GM21529 (cell line): Measurements from ENCODE around the gene PIGZ.
A peak's percentile ranks its signal among the peaks of the same experiment; 100 is the strongest.
"Not testable (repeated sequence)": the region's sequence is repeated elsewhere in the genome, so short reads cannot be mapped to it uniquely, and the experiment has no call there.

Source experiments
- ATAC-seq: cut with Tn5 transposase; IDR thresholded peaks from one replicate; pipeline ENCODE4 v1.9.1; 2021; ENCODE audit not compliant: unreplicated experiment

PIGZ gene

GRCh38 chr3:196951371-196951770 is 17.3 kb downstream of the PIGZ start:
- no peak for ATAC-seq

- ATAC-seq = no peak
Observed at GRCh38 chr3:196949750-196950149, 18.9 kb downstream of the PIGZ start.

DNA sequence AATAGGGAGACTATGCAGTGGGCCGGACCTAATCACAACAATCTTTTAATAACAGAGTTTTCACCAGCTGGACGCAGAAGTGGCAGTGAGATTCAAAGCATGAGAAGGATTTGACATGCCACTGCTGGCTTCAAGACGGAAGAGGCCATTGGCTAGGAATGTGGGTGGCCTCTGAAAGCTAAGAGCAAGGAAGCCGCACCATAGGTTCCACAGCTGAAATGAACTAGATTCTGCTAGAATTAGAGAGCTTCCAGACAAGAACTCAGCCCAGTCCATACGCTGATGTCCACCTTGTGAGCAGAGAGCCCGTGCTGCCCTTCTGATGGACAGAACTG is 19.4 kb downstream of the PIGZ start:
- ATAC-seq = no peak

DNA sequence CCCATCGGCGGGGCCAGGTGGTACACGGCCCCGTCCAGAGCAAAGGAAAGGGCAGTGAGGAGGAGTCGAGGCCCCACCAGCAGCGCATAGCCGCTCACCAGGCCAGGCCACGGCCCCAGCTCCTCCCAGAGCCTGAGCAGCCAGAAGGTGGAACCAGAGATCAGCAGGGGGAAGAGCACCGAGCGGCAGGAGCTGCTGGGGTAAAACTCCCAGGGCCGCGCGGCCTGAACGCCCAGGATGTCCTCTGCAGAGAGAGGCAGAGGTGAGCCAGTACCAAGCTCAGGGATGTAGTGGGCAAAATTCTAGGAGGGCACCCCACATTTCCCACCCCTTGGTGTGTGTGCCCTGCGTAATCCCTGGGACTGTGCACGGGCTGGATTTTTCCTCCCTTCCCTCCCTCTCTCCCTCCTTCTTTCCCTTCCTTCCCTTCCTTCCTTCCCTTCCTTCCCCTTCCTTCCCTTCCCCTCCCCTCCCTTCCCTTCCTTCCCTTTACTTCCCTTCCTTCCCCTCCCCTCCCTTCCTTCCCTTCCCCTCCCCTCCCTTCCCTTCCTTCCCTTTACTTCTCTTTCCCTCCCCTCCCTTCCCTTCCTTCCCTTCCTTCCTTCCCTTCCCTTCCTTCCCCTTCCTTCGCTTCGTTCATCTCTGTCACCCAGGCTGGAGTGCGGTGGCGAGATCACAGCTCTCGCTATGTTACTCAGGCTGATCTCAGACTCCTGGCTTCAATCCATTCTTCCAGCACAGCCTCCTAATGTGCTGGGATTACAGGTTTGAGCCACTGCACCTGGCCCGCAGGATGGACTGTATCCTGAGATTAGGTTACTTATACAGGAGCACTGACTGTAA is 20.0 kb downstream of the PIGZ start:
- ATAC-seq = no peak

DNA sequence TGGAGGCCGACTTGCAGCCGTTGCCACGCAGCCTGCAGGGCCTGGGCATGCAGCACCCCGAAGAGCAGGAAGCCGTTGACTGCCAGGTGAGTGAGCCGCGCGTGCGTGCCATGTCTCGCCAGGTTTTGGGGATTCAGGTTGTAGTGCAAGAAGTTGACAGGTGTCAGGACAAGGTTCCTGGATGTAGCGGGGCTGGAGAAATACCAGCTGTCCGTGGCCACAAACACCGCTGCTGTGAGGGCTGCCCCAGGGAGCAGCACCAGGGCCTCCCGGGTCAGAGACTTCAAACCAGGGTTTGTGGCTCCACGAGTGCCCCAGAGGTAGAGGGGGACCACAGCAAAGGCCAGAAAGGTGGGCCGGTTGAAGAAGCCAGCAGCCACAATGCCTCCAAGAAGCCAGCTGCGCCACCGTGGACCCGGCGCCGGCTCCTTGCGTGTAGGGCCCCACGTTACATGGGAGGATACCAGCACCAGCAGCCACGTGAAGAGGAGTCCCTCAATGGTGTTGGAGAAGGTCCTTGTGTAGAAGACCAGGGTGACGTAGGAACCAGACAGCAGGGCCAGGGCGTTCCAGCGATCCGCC is 20.7 kb downstream of the PIGZ start:
- ATAC-seq = no peak

DNA sequence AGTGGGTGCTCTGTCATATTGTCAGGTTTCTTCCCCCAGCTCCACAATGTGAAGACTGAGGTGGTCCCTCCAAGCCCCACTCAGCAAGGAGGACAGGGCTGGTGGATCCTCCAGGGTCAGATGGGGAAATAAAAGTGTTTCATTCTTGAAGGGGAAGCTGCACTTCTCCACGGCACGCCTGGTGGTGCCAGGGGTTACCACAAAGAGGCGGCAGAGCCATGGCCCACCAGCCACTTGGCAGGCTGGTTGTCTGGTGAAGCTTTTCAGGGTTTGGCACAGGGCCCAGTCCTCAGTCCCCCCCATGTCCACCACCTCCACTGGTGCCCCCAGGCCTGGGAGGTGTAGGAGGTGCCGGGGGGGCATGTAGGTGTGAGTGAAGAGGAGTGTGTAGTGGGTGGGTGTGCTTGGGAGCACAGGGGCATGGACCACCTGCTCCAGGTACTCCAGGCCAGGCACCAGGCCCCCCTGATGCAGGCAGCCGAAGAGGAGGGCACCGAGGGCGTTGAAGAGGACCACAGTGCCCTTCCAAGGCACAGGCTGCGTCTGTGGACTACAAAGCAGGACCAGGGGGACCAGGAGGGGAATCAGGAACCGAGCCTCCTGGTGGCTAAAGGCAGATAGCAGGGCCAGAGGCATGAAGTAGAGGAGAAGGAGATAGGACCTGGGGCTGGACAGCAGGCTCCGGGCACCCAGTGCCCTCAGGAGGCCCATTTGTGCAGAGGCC is 21.3 kb downstream of the PIGZ start:
- no peak for ATAC-seq

DNA sequence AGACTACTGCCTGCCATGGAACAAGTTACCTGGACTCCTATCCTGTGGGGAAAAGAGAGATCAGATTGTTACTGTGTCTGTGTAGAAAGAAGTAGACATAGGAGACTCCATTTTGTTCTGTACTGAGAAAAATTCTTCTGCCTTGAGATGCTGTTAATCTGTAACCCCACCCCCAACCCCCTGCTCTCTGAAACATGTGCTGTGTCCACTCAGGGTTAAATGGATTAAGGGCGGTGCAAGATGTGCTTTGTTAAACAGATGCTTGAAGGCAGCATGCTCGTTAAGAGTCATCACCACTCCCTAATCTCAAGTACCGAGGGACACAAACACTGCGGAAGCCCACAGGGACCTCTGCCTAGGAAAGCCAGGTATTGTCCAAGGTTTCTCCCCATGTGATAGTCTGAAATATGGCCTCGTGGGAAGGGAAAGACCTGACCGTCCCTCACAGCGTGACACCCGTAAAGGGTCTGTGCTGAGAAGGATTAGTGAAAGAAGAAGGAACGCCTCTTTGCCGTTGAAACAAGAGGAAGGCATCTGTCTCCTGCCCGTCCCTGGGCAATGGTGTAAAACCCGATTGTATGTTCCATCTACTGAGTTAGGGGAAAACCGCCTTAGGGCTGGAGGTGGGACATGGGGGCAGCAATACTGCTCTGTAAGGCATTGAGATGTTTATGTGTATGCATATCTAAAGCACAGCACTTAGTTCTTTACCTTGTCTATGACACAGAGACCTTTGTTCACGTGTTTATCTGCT is 24.4 kb downstream of the PIGZ start:
- not testable (repeated sequence) for ATAC-seq

DNA sequence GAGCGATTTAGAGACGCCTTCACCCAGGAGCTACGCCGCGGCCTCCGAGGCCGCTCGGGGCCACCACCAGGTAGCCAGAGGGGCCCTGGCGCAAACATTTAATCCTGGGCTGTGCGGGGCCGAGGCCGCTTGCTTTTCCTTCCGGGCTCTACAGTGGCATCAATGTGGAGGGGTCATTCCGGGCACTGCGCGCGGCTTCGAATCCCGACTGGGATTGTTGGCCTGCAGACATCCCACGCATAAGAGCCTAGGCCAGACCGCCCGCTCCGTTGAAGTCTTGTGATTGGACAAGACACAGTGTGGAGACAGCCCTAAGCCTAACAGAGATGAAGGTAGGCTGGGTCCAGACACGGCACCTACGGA is 25.7 kb downstream of the PIGZ start:
- ATAC-seq = peak; percentile 15

GRCh38 chr3:196942226-196942914 is 26.3 kb downstream of the PIGZ start, which contains the start of gene NCBP2:
TSS of gene NCBP2 (minus strand) at chr3:196942528. CDS start at chr3:196942503, 25 bp downstream.
- peak; percentile 86 for ATAC-seq

GRCh38 chr3:196941729-196942225 is 26.9 kb downstream of the PIGZ start:
- ATAC-seq = peak; percentile 35

- ATAC-seq = no peak
Observed at GRCh38 chr3:196938576-196938975, 30.1 kb downstream of the PIGZ start.

DNA sequence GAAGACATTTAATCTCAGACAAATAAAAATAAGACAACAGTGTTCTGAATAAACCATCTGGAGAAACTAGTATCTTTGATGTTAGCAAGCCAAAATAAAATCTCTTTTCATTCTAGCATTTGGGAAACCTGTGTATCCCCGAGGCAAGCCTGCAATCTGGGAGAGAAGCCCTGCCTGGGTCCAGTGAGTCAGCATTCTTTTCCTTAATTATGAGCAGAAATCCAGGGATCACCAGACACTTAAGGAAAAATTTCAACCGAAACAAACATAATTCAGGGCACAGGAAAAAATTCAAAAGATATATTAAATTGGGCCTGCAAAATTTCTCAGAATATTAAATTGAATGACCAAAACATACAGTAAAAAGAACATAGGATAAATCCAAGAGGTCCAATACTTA is 30.5 kb downstream of the PIGZ start:
- ATAC-seq = no peak

- ATAC-seq = no peak
Observed at GRCh38 chr3:196936288-196936687, 32.3 kb downstream of the PIGZ start.

- ATAC-seq = no peak
Observed at GRCh38 chr3:196932600-196932999, 36.0 kb downstream of the PIGZ start.

DNA sequence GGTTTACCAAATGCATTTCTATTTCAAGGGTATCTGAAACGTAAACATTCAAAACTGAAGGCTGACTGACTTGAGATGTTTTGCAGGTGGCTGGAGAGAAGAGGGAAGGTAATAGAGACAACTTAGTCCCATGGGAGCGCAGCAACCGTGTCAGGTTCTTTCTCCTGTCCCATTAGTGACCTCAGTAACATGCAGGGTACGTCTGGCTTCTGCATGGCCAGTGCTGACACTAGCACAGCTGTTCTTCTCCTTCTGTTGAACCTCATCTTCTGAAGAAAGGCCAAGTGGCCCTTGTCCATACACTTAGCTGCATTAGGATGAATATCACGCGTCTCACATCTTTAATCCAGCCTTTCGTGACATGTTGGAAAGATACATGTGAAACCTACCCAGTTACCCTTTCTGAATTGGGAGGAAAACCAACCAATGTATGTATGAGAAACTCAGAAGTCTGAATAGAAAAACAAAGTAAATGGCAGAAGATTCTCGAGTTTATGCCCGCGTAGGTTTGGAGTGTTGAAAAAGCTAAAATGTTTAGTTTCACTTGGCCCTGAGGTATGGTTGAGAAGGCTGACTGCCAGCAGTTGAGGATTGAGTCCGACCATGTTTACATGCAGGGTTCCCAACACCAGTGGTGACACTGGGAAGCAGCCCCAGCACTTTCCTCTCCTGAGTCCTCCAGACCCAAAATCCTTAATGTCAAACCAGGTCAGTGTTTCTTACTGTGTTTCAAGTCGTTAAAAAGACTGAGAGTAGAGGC is 36.6 kb downstream of the PIGZ start:
- peak; percentile 74 for ATAC-seq

- ATAC-seq = no peak
Observed at GRCh38 chr3:196931157-196931556, 37.5 kb downstream of the PIGZ start.

GRCh38 chr3:196927571-196928453 is 40.8 kb downstream of the PIGZ start:
- ATAC-seq = no peak

GRCh38 chr3:196920733-196921132 is 47.9 kb downstream of the PIGZ start:
- no peak for ATAC-seq

- no peak for ATAC-seq
Observed at GRCh38 chr3:196918968-196919367, 49.7 kb downstream of the PIGZ start.
